GM12878 (cell line): ENCODE measurements around the gene TJP1. TPM values are rescaled to one million over a fixed set of nuclear protein-coding genes. Genes with fewer than 3 reads are reported as not detected.

ENCODE experiments used
- ATAC-seq: fragments of 200-7000 bp; cut with Tn5 transposase; 3 replicates; pipeline ENCODE4 v1.9.1; 2020; ENCODE audit warnings: mild to moderate bottlenecking, moderate library complexity
- BruUV-seq: library from RNA; stranded (reverse); fragments of 400-500 nt; replicated peaks from 2 replicates; lab custom pipeline; 2021; lab: Mats Ljungman, UMichigan
- CTCF ChIA-PET: fragments of 300-600 bp; sonication (Branson Sonifier 250); formaldehyde crosslinking; extraction: SDS; loops from one replicate; lab custom pipeline; 2021; ENCODE audit warnings: inconsistent platforms; lab: Yijun Ruan, JAX
- POLR2A ChIA-PET: fragments of 350-600 bp; formaldehyde crosslinking; extraction: SDS; loops from one replicate; lab custom pipeline; 2021; ENCODE audit warnings: inconsistent platforms; lab: Charles Lee
- RAD21 ChIA-PET: fragments of 300-600 bp; sonication (Branson Sonifier 250); formaldehyde crosslinking; loops from one replicate; lab custom pipeline; 2023; ENCODE audit warnings: antibody characterized with exemption; ENCODE audit not compliant: unreplicated experiment; lab: Charles Lee
- SMC1A ChIA-PET: fragments of 300-600 bp; sonication (Branson Sonifier 250); formaldehyde crosslinking; loops from one replicate; lab custom pipeline; 2023; ENCODE audit not compliant: unreplicated experiment, uncharacterized antibody; lab: Charles Lee
- DNase-seq: peaks from one replicate; pipeline ENCODE4 v3.0.0-alpha.2; 2011; ENCODE audit warnings: low read depth, low spot score
- FAIRE-seq: peaks from 3 replicates; lab custom pipeline; 2011; peaks lifted over from hg19 to GRCh38; lab: Jason Lieb, UNC
- H2AFZ ChIP-seq: 2 replicates; pipeline ENCODE4 v1.6.0; 2011; ENCODE audit warnings: low read depth, low read length, control low read depth; ENCODE audit not compliant: control insufficient read depth
- H3K27ac ChIP-seq: 2 replicates; pipeline ENCODE4 v1.5.1; 2011; ENCODE audit warnings: control low read depth; ENCODE audit not compliant: control insufficient read depth, insufficient read depth
- H3K27me3 ChIP-seq, 2 experiments: replicated peaks in 1 of 2; 2 replicates each; pipeline versions ENCODE4 v1.6.0 to v1.6.1; 2011; ENCODE audit warnings: low read length in 1 of 2; ENCODE audit not compliant: control insufficient read depth in 2 of 2, insufficient read depth in 2 of 2
- H3K36me3 ChIP-seq, 2 experiments: 2 replicates each; pipeline ENCODE4 v1.5.1; 2011; ENCODE audit warnings: low read length in 1 of 2; ENCODE audit not compliant: control insufficient read depth in 2 of 2, insufficient read depth in 2 of 2
- H3K4me1 ChIP-seq: 2 replicates; pipeline ENCODE4 v1.6.1; 2011; ENCODE audit warnings: mild to moderate bottlenecking, low read length, moderate library complexity, mixed read lengths; ENCODE audit not compliant: control insufficient read depth, insufficient read depth
- H3K4me2 ChIP-seq: 2 replicates; pipeline ENCODE4 v1.6.0; 2011; ENCODE audit warnings: control low read depth; ENCODE audit not compliant: control insufficient read depth, insufficient read depth
- H3K4me3 ChIP-seq: fragments of 200-600 bp; sonication (generic); 2 replicates; pipeline ENCODE4 v1.5.1; 2016
- H3K79me2 ChIP-seq: 2 replicates; pipeline ENCODE4 v1.6.0; 2011; ENCODE audit warnings: low read length; ENCODE audit not compliant: control insufficient read depth, insufficient read depth
- H3K9ac ChIP-seq: 2 replicates; pipeline ENCODE4 v1.8.0; 2011; ENCODE audit warnings: low read length, control low read depth, mixed read lengths; ENCODE audit not compliant: control insufficient read depth, insufficient read depth
- H3K9me3 ChIP-seq: replicated peaks from 3 replicates; pipeline ENCODE4 v1.5.1; 2011; ENCODE audit warnings: mild to moderate bottlenecking, low read length; ENCODE audit not compliant: control insufficient read depth, insufficient read depth
- H4K20me1 ChIP-seq: 2 replicates; pipeline ENCODE4 v1.6.0; 2011; ENCODE audit not compliant: control insufficient read depth, insufficient read depth
- PAX8 ChIP-seq: fragments of 450-650 bp; IDR thresholded peaks from 2 replicates; pipeline ENCODE4 v1.6.1; 2017; ENCODE audit warnings: mild to moderate bottlenecking, moderate library complexity
- RAD21 ChIP-seq: IDR thresholded peaks from 2 replicates; pipeline ENCODE4 v1.6.1; 2011; ENCODE audit warnings: mild to moderate bottlenecking, low read depth, low read length, moderate library complexity; ENCODE audit not compliant: insufficient read depth
- RBBP5 ChIP-seq: fragments of 200-600 bp; sonication (generic); conservative IDR thresholded peaks from 2 replicates; pipeline ENCODE4 v1.6.1; 2016
- RELA ChIP-seq: fragments of 450-650 bp; IDR thresholded peaks from 2 replicates; pipeline ENCODE4 v1.8.0; 2014; ENCODE audit warnings: borderline replicate concordance; ENCODE audit not compliant: partially characterized antibody
- SREBF2 ChIP-seq: IDR thresholded peaks from 2 replicates; pipeline ENCODE4 v1.6.1; 2012; ENCODE audit warnings: mild to moderate bottlenecking, low read length
- TARDBP ChIP-seq: IDR thresholded peaks from 2 replicates; pipeline ENCODE4 v1.6.1; 2016; ENCODE audit warnings: borderline replicate concordance
- WRNIP1 ChIP-seq: IDR thresholded peaks from 2 replicates; pipeline ENCODE4 v1.6.1; 2011; ENCODE audit warnings: low read depth, low read length, improper control_type of control experiment, borderline replicate concordance
- WGBS: methylation state at CpG from one replicate; pipeline ENCODE4 v1.1.6; 2016; ENCODE audit warnings: low lambda C conversion rate; ENCODE audit not compliant: insufficient replicate concordance, insufficient coverage; ENCODE audit errors: missing lambda C conversion rate; 5-methylcytosine and 5-hydroxymethylcytosine counted together
- in situ Hi-C: fragments of 300-500 bp; cut with MboI; formaldehyde crosslinking; loops from 9 replicates; pipeline ENCODE4 v1.14.3; 2018; ENCODE audit warnings: mixed read lengths
- intact Hi-C: fragments of 100-400 bp; cut with micrococcal nuclease; formaldehyde crosslinking; loops from one replicate; pipeline ENCODE4 v1.14.2; 2022; ENCODE audit not compliant: unreplicated experiment
- polyA plus RNA-seq, 11 experiments: library from polyadenylated mRNA; depleted of rRNA in 4 of 11; unstranded in 6 of 11; stranded (reverse) in 5 of 11; fragments of >200 nt; fragmentation: Nextera tagmentation in 4 of 11; fragmentation: Illumina TruSeq in 1 of 11; extraction: Ambion mirVana in 4 of 11; extraction: Trizol in 1 of 11; gene quantifications; 1 replicate in 1 of 11; 2 replicates in 10 of 11; pipeline versions ENCODE4 v1.2.1 to v1.2.3, GENCODE V29; 2011 to 2016; ENCODE audit warnings: inconsistent platforms in 2 of 11, missing spikeins in 2 of 11, low read depth in 1 of 11
- total RNA-seq, 4 experiments: library from RNA; depleted of rRNA in 3 of 4; stranded (reverse); fragments of >200 nt in 3 of 4; fragmentation: Illumina TruSeq in 1 of 4; extraction: Trizol in 1 of 4; gene quantifications; 2 replicates each; pipeline versions ENCODE4 v1.2.1 to v1.2.3, GENCODE V29; 2013 to 2021
- TF ChIP-seq, protein P1 (sequence below): fragments of 450-650 bp; formaldehyde crosslinking; IDR thresholded peaks from 2 replicates; pipeline ENCODE4 v1.4.0; 2022; ENCODE audit warnings: mild to moderate bottlenecking, moderate library complexity
- TF ChIP-seq, protein P2 (sequence below): IDR thresholded peaks from 2 replicates; pipeline ENCODE4 v1.6.1; 2011; ENCODE audit warnings: low read depth, mild to moderate bottlenecking, low read length, moderate library complexity, borderline replicate concordance; ENCODE audit errors: extremely low read depth
- TF ChIP-seq, protein P3 (sequence below): fragments of 150-350 bp; IDR thresholded peaks from 2 replicates; pipeline ENCODE4 v1.6.1; 2014; ENCODE audit warnings: mild to moderate bottlenecking, low read depth, low read length

The TJP1 gene
- total and polyA plus RNA-seq, 10 of the 15 experiments (the other 5 are each of a cell fraction or from before 2014, with no cell fraction given), result 0.01 to 0.49 (median 0.08) TPM; not detected in 7

DNA sequence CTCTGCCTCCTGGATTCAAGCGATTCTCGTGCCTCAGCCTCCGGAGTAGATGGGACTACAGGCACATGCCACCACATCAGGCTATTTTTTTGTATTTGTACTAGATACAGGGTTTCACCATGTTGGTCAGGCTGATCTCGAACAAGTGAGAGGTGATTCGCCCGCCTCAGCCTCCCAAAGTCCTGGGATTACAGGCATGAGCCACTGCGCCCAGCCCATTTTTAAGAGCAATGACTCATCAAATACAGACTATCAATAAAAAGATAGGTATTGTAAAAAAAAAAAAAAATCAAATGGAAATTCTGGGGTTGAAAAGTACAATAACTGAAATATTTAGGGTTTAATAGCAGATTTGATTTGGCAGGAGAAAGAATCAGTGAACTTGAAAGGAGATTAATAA, 129.0 kb downstream of the TJP1 start:
- Histone ChIP-seq H3K4me3 (no peak overlapping the region), H3K79me2 (no peaks in the 10 kb centered on the region), H3K9me3 (no peaks in the 10 kb centered on the region; the same call in 2 of the 3 replicates), H4K20me1 (no peaks in the 10 kb centered on the region), H2AFZ (no peak overlapping the region), H3K27ac (no peak overlapping the region), H3K36me3 (no peaks in the 10 kb centered on the region), H3K4me1 (no peaks in the 10 kb centered on the region), H3K9ac (no peak overlapping the region), H3K27me3 (no peaks in the 10 kb centered on the region), H3K4me2 (no peak overlapping the region)
- CTCF ChIA-PET, result interaction anchor here (0.7 kb wide), 1 partner anchor 11 kb away, joined by 4 read pairs; no protein-coding TSS in a partner anchor
- POLR2A ChIA-PET, result no interaction called here
- 49% methylated on average over 7 of the region's 7 CpGs for WGBS
- in situ Hi-C loops, result no loop called here
- no peak for DNase-seq
- BruUV-seq, result no TSS peak
- FAIRE-seq, result no peak
- ATAC-seq, result no peak
- RAD21 ChIA-PET, result no interaction called here
- SMC1A ChIA-PET, result no interaction called here
- TF ChIP-seq RAD21, result no peak
- TF ChIP-seq, protein P1, sequence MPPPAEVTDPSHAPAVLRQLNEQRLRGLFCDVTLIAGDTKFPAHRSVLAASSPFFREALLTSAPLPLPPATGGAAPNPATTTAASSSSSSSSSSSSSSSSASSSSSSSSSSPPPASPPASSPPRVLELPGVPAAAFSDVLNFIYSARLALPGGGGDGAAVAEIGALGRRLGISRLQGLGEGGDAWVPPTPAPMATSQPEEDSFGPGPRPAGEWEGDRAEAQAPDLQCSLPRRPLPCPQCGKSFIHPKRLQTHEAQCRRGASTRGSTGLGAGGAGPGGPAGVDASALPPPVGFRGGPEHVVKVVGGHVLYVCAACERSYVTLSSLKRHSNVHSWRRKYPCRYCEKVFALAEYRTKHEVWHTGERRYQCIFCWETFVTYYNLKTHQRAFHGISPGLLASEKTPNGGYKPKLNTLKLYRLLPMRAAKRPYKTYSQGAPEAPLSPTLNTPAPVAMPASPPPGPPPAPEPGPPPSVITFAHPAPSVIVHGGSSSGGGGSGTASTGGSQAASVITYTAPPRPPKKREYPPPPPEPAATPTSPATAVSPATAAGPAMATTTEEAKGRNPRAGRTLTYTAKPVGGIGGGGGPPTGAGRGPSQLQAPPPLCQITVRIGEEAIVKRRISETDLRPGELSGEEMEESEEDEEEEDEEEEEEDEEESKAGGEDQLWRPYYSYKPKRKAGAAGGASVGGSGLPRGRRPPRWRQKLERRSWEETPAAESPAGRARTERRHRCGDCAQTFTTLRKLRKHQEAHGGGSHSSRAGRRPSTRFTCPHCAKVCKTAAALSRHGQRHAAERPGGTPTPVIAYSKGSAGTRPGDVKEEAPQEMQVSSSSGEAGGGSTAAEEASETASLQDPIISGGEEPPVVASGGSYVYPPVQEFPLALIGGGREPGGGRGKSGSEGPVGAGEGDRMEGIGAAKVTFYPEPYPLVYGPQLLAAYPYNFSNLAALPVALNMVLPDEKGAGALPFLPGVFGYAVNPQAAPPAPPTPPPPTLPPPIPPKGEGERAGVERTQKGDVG (CRISPR knock-in tag), result no peak
- TF ChIP-seq WRNIP1, result no peak
- TF ChIP-seq RELA, result no peak
- no peak for TF ChIP-seq SREBF2
- TF ChIP-seq RBBP5, result no peak
- TF ChIP-seq, protein P2, sequence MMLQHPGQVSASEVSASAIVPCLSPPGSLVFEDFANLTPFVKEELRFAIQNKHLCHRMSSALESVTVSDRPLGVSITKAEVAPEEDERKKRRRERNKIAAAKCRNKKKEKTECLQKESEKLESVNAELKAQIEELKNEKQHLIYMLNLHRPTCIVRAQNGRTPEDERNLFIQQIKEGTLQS, result no peak
- no peak for TF ChIP-seq PAX8
- TF ChIP-seq, protein P3, sequence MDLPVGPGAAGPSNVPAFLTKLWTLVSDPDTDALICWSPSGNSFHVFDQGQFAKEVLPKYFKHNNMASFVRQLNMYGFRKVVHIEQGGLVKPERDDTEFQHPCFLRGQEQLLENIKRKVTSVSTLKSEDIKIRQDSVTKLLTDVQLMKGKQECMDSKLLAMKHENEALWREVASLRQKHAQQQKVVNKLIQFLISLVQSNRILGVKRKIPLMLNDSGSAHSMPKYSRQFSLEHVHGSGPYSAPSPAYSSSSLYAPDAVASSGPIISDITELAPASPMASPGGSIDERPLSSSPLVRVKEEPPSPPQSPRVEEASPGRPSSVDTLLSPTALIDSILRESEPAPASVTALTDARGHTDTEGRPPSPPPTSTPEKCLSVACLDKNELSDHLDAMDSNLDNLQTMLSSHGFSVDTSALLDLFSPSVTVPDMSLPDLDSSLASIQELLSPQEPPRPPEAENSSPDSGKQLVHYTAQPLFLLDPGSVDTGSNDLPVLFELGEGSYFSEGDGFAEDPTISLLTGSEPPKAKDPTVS, result no peak
- no peak for TF ChIP-seq TARDBP
- intact Hi-C loops, result no loop called here
